ENCODE measurements around the gene PLSCR3.
A peak's percentile ranks its signal among the peaks of the same experiment; 100 is the strongest.

The PLSCR3 gene

DNA sequence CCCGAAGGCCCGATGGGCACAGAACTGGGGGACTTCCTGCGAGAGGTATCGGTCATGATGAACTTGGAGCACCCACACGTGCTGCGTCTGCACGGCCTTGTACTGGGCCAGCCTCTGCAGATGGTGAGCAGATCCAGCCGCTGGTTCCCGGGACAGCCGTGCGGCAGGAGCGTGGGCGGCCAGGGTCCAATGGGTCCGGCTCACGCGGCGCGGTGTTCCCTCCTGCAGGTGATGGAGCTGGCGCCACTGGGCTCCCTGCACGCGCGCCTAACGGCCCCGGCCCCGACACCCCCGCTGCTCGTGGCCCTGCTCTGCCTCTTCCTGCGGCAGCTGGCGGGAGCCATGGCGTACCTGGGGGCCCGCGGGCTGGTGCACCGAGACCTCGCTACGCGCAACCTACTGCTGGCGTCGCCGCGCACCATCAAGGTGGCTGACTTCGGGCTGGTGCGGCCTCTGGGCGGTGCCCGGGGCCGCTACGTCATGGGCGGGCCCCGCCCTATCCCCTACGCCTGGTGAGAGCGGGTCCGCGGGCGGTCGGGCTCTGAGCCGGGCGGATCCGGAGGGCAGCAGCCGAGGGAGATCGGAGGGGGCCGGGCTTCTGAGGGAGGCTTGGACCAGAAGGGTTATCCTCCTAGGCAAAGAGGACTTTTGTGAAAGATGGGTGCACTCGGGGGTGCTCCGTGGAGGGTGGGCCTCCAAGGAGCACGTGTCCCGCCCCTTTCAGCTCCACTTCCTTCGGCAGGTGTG lies 10.4 kb downstream of the PLSCR3 start:
- Histone ChIP-seq H3K4me1 (ENCODE audit: control insufficient read depth in 5 of 5, insufficient read depth in 5 of 5, low read length in 5 of 5) (peaks cover 4 to 35% (median 30%) of the 10 kb centered on the region in 5 donors), H3K9ac (ENCODE audit: low read length in 5 of 5) (peak overlapping the region in 3 of 5 donors; percentile 23 to 30 (median 24)), H3K27me3 (ENCODE audit: control insufficient read depth in 5 of 5, insufficient read depth in 4 of 5, low read length in 5 of 5) (peaks cover 17 to 36% (median 24%) of the 10 kb centered on the region in 5 donors), H3K9me3 (ENCODE audit: control insufficient read depth in 5 of 5, low read length in 5 of 5) (peaks cover 0 to 3% (median 0%) of the 10 kb centered on the region in 5 donors), H3K36me3 (ENCODE audit: control insufficient read depth in 5 of 5, insufficient read depth in 5 of 5, low read length in 5 of 5) (peaks cover 0 to 15% (median 12%) of the 10 kb centered on the region in 5 donors), H3K4me3 (ENCODE audit: low read depth in 1 of 5, low read length in 5 of 5) (peak overlapping the region in 4 of 5 donors; percentile 47 to 65 (median 50)), H3K27ac (ENCODE audit: low read depth, low read length) (no peak overlapping the region)

GRCh38 chr17:7383371-7383741 lies 11.0 kb downstream of the PLSCR3 start:
- H3K9ac ChIP-seq (ENCODE audit: low read length in 5 of 5), result peak overlapping the region in 3 of 5 donors; percentile 23 to 30 (median 24)
- H3K4me3 ChIP-seq (ENCODE audit: low read depth in 1 of 5, low read length in 5 of 5), result peak overlapping the region in 4 of 5 donors; percentile 47 to 65 (median 50)
- no peak overlapping the region for H3K27ac ChIP-seq (ENCODE audit: low read depth, low read length)

DNA sequence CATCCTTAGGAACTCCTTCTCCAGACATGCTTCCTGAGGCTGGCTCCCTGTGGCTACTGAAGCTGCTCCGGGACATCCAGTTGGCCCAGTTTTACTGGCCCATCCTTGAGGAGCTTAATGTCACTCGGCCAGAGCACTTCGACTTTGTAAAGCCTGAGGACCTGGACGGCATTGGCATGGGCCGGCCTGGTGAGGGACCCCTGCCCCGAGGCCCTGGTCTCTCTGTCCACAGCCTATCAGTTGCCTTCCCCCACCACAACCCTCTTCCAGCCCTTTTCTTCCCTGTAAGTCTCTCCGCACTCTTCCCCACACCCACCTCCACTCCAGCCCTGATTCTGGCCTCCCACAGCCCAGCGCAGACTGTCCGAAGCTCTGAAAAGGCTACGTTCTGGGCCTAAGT lies 11.4 kb downstream of the PLSCR3 start:
- Histone ChIP-seq H3K9ac (ENCODE audit: low read length in 5 of 5) (no peak overlapping the region), H3K4me1 (ENCODE audit: control insufficient read depth in 5 of 5, insufficient read depth in 5 of 5, low read length in 5 of 5) (peaks cover 4 to 35% (median 30%) of the 10 kb centered on the region in 5 donors), H3K27me3 (ENCODE audit: control insufficient read depth in 5 of 5, insufficient read depth in 4 of 5, low read length in 5 of 5) (peaks cover 17 to 36% (median 24%) of the 10 kb centered on the region in 5 donors), H3K27ac (ENCODE audit: low read depth, low read length) (no peak overlapping the region), H3K4me3 (ENCODE audit: low read depth in 1 of 5, low read length in 5 of 5) (no peak overlapping the region), H3K36me3 (ENCODE audit: control insufficient read depth in 5 of 5, insufficient read depth in 5 of 5, low read length in 5 of 5) (peaks cover 0 to 6% (median 2%) of the 10 kb centered on the region in 5 donors), H3K9me3 (ENCODE audit: control insufficient read depth in 5 of 5, low read length in 5 of 5) (peaks cover 0 to 3% (median 0%) of the 10 kb centered on the region in 5 donors)

More at GRCh38 chr17:7383371-7383741, 11.0 kb downstream of the PLSCR3 start:
- Histone ChIP-seq H3K27me3 (ENCODE audit: control insufficient read depth in 5 of 5, insufficient read depth in 4 of 5, low read length in 5 of 5) (peaks cover 17 to 36% (median 24%) of the 10 kb centered on the region in 5 donors), H3K36me3 (ENCODE audit: control insufficient read depth in 5 of 5, insufficient read depth in 5 of 5, low read length in 5 of 5) (peaks cover 0 to 10% (median 6%) of the 10 kb centered on the region in 5 donors), H3K4me1 (ENCODE audit: control insufficient read depth in 5 of 5, insufficient read depth in 5 of 5, low read length in 5 of 5) (peaks cover 4 to 35% (median 30%) of the 10 kb centered on the region in 5 donors), H3K9me3 (ENCODE audit: control insufficient read depth in 5 of 5, low read length in 5 of 5) (peaks cover 0 to 3% (median 0%) of the 10 kb centered on the region in 5 donors)

DNA sequence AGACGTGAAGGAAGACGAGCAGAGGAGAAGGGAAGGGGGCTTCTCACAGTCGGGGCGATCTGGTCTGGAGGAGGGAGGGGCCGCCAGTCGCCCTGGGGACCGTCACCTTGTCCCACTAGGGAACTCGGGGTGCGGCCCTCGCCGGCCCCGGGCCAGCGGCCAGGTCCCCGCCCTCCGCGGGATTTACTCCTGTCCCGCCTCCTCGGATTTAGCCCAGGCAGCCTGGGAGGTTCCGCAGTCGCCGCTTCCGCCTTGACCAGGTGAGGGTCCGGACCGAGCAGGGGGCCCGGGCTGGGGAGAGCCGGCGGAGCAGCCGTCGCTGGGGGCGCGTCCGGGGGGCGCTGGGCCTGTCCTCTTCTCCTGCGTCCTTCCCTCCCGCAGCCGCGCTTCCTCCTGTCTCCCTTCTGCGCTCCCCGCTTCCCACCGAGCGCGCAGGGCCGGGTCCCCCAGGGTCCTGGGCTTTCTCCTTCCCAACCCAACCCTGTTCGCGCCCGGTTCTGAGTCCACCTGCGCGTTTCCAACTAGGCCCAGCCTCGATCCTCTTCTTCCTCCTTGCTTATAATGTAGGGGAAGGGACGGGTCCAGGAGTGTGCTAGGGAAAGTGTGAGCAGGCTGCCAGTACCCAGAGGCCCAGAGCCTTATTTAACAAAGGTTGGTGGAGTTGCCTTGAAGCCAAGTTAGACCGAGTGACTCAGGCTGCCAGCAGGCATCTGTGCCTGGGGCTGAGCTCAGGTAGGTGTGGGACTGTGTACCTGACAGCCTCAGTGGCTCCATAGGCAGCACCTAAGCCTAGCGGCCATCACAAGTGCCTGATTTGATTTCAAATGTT lies 13.3 kb downstream of the PLSCR3 start, which contains the start of gene TNK1:
Gene TNK1 (plus strand): TSS at position 235 of the 829 bp plus-strand sequence. CDS start 1,838 bp downstream, outside the sequence.
- Histone ChIP-seq H3K4me3 (ENCODE audit: low read depth in 1 of 5, low read length in 5 of 5) (peak within 1 kb of the TSS; percentile 54 to 64 (median 59)), H3K9ac (ENCODE audit: low read length in 5 of 5) (peak within 1 kb of the TSS in 4 of 5 donors; percentile 26 to 81 (median 46)), H3K9me3 (ENCODE audit: control insufficient read depth in 5 of 5, low read length in 5 of 5) (peaks cover 0 to 3% (median 0%) of the 10 kb centered on the region in 5 donors), H3K4me1 (ENCODE audit: control insufficient read depth in 5 of 5, insufficient read depth in 5 of 5, low read length in 5 of 5) (peaks cover 4 to 35% (median 30%) of the 10 kb centered on the region in 5 donors), H3K27ac (ENCODE audit: low read depth, low read length) (no peak within 1 kb of the TSS), H3K36me3 (ENCODE audit: control insufficient read depth in 5 of 5, insufficient read depth in 5 of 5, low read length in 5 of 5) (no peaks in the 10 kb centered on the region), H3K27me3 (ENCODE audit: control insufficient read depth in 5 of 5, insufficient read depth in 4 of 5, low read length in 5 of 5) (peaks cover 17 to 36% (median 24%) of the 10 kb centered on the region in 5 donors)

- Histone ChIP-seq H3K4me1 (ENCODE audit: control insufficient read depth in 5 of 5, insufficient read depth in 5 of 5, low read length in 5 of 5) (peaks cover 4 to 35% (median 30%) of the 10 kb centered on the region in 5 donors), H3K27me3 (ENCODE audit: control insufficient read depth in 5 of 5, insufficient read depth in 4 of 5, low read length in 5 of 5) (peaks cover 17 to 36% (median 24%) of the 10 kb centered on the region in 5 donors), H3K36me3 (ENCODE audit: control insufficient read depth in 5 of 5, insufficient read depth in 5 of 5, low read length in 5 of 5) (no peaks in the 10 kb centered on the region), H3K4me3 (ENCODE audit: low read depth in 1 of 5, low read length in 5 of 5) (peak overlapping the region; percentile 54 to 64 (median 59)), H3K27ac (ENCODE audit: low read depth, low read length) (no peak overlapping the region), H3K9me3 (ENCODE audit: control insufficient read depth in 5 of 5, low read length in 5 of 5) (peaks cover 0 to 3% (median 0%) of the 10 kb centered on the region in 5 donors), H3K9ac (ENCODE audit: low read length in 5 of 5) (peak overlapping the region in 3 of 5 donors; percentile 35 to 81 (median 57))
Observed at GRCh38 chr17:7380321-7380720, 14.0 kb downstream of the PLSCR3 start.

GRCh38 chr17:7379134-7379533 lies 15.2 kb downstream of the PLSCR3 start:
- peaks cover 4 to 32% (median 26%) of the 10 kb centered on the region in 5 donors for H3K4me1 ChIP-seq (ENCODE audit: control insufficient read depth in 5 of 5, insufficient read depth in 5 of 5, low read length in 5 of 5)
- no peak overlapping the region for H3K27ac ChIP-seq (ENCODE audit: low read depth, low read length)
- no peak overlapping the region for H3K9ac ChIP-seq (ENCODE audit: low read length in 5 of 5)
- no peak overlapping the region for H3K4me3 ChIP-seq (ENCODE audit: low read depth in 1 of 5, low read length in 5 of 5)
- no peaks in the 10 kb centered on the region for H3K36me3 ChIP-seq (ENCODE audit: control insufficient read depth in 5 of 5, insufficient read depth in 5 of 5, low read length in 5 of 5)
- peaks cover 0 to 3% (median 0%) of the 10 kb centered on the region in 5 donors for H3K9me3 ChIP-seq (ENCODE audit: control insufficient read depth in 5 of 5, low read length in 5 of 5)
- peaks cover 17 to 32% (median 24%) of the 10 kb centered on the region in 5 donors for H3K27me3 ChIP-seq (ENCODE audit: control insufficient read depth in 5 of 5, insufficient read depth in 4 of 5, low read length in 5 of 5)

DNA sequence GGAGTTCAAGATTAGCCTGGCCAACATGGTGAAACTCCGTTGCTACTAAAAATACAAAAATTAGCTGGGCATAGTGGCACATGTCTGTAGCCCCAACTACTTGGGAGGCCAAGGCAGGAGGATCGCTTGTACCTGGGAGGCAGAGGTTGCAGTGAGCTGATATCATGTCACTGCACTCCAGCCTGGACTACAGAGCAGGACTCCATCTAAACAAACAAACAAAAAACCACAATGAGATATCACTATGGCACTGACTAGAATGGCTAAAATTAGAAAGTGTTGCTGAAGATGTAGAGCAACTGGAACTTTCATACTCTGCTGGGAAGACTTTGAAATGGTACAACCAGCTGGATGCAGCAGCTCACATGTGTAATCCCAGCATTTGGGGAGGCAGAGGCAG lies 20.0 kb downstream of the PLSCR3 start:
- no peak overlapping the region for H3K9ac ChIP-seq (ENCODE audit: low read length in 5 of 5)
- H3K36me3 ChIP-seq (ENCODE audit: control insufficient read depth in 5 of 5, insufficient read depth in 5 of 5, low read length in 5 of 5), result no peaks in the 10 kb centered on the region
- peaks cover 0 to 3% (median 0%) of the 10 kb centered on the region in 5 donors for H3K9me3 ChIP-seq (ENCODE audit: control insufficient read depth in 5 of 5, low read length in 5 of 5)
- no peak overlapping the region for H3K27ac ChIP-seq (ENCODE audit: low read depth, low read length)
- no peak overlapping the region for H3K4me3 ChIP-seq (ENCODE audit: low read depth in 1 of 5, low read length in 5 of 5)
- no peaks in the 10 kb centered on the region for H3K4me1 ChIP-seq (ENCODE audit: control insufficient read depth in 5 of 5, insufficient read depth in 5 of 5, low read length in 5 of 5)
- peaks cover 0 to 2% (median 0%) of the 10 kb centered on the region in 5 donors for H3K27me3 ChIP-seq (ENCODE audit: control insufficient read depth in 5 of 5, insufficient read depth in 4 of 5, low read length in 5 of 5)

- no peaks in the 10 kb centered on the region for H3K9me3 ChIP-seq (ENCODE audit: control insufficient read depth in 5 of 5, low read length in 5 of 5)
- H3K27ac ChIP-seq (ENCODE audit: low read depth, low read length), result no peak overlapping the region
- H3K9ac ChIP-seq (ENCODE audit: low read length in 5 of 5), result no peak overlapping the region
- H3K4me3 ChIP-seq (ENCODE audit: low read depth in 1 of 5, low read length in 5 of 5), result no peak overlapping the region
- H3K36me3 ChIP-seq (ENCODE audit: control insufficient read depth in 5 of 5, insufficient read depth in 5 of 5, low read length in 5 of 5), result no peaks in the 10 kb centered on the region
- no peaks in the 10 kb centered on the region for H3K4me1 ChIP-seq (ENCODE audit: control insufficient read depth in 5 of 5, insufficient read depth in 5 of 5, low read length in 5 of 5)
- H3K27me3 ChIP-seq (ENCODE audit: control insufficient read depth in 5 of 5, insufficient read depth in 4 of 5, low read length in 5 of 5), result peaks cover 0 to 3% (median 0%) of the 10 kb centered on the region in 5 donors
Observed at GRCh38 chr17:7370853-7371252, 23.5 kb downstream of the PLSCR3 start.

- Histone ChIP-seq H3K36me3 (ENCODE audit: control insufficient read depth in 5 of 5, insufficient read depth in 5 of 5, low read length in 5 of 5) (no peaks in the 10 kb centered on the region), H3K27me3 (ENCODE audit: control insufficient read depth in 5 of 5, insufficient read depth in 4 of 5, low read length in 5 of 5) (peaks cover 0 to 3% (median 0%) of the 10 kb centered on the region in 5 donors), H3K9ac (ENCODE audit: low read length in 5 of 5) (no peak overlapping the region), H3K4me1 (ENCODE audit: control insufficient read depth in 5 of 5, insufficient read depth in 5 of 5, low read length in 5 of 5) (no peaks in the 10 kb centered on the region), H3K4me3 (ENCODE audit: low read depth in 1 of 5, low read length in 5 of 5) (no peak overlapping the region), H3K27ac (ENCODE audit: low read depth, low read length) (no peak overlapping the region), H3K9me3 (ENCODE audit: control insufficient read depth in 5 of 5, low read length in 5 of 5) (no peaks in the 10 kb centered on the region)
Observed at GRCh38 chr17:7369825-7370224, 24.5 kb downstream of the PLSCR3 start.
